ENCODE data around the gene GIPC3.
"Not testable (repeated sequence)": the region's sequence is repeated elsewhere in the genome, so short reads cannot be mapped to it uniquely, and the experiment has no call there.

Gene GIPC3

DNA sequence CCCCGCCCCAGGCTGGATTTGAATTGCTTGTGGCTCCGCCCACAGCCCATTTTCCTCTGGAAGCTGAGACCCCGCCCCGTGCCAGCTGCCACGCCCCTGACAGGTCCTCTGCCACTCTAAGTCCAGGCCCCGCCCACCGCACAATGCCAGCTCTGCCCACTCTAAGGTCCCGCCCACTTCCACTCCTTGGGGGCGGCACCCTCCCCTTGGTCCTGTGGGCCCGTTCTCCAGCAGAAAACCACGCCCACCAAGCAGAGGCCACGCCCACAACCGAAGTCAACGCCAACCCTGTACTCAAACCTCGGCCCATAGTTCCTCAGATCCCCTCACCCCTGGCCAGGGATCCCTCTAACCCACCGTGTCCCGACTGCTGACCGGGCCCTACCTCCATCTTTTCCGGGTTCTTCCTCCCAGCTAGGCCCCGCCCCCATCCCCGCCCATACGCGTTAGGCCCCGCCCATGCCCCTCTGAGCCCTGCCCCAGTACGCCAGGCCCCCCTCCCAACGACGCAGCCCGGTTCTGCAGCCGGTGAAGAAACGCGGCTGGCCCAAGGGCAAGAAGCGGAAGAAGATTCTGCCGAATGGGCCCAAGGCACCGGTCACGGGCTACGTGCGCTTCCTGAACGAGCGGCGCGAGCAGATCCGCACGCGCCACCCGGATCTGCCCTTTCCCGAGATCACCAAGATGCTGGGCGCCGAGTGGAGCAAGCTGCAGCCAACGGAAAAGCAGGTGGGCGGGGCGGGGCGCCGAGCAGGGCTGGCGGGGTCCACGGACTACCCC, 11.2 kb upstream of the GIPC3 start:
- H3K4me3 ChIP-seq (ENCODE audit: low read length) = peak overlapping the region; percentile 86
- peak; percentile 92 for DNase-seq (ENCODE audit: low read depth, low spot score)

DNA sequence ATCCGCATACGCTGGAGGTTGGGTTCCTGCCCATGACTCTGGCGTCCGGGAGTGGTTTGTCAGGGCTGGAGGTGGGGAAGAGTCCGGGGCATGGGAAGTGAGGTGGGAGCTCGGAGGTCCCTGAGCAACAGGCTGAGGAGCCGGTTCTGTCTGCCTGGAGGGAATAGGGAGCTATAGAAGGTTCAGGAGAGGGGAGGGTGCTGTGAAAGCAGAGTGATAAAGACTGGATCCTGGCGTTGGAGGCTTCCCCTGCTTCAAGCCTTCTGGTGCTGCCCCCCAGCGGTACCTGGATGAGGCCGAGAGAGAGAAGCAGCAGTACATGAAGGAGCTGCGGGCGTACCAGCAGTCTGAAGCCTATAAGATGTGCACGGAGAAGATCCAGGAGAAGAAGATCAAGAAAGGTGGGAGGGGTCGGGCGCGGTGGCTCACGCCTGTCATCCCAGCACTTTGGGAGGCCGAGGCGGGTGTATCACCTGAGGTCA, 10.0 kb upstream of the GIPC3 start:
- H3K4me3 ChIP-seq (ENCODE audit: low read length) = no peak overlapping the region
- peak; percentile 44 for DNase-seq (ENCODE audit: low read depth, low spot score)

DNA sequence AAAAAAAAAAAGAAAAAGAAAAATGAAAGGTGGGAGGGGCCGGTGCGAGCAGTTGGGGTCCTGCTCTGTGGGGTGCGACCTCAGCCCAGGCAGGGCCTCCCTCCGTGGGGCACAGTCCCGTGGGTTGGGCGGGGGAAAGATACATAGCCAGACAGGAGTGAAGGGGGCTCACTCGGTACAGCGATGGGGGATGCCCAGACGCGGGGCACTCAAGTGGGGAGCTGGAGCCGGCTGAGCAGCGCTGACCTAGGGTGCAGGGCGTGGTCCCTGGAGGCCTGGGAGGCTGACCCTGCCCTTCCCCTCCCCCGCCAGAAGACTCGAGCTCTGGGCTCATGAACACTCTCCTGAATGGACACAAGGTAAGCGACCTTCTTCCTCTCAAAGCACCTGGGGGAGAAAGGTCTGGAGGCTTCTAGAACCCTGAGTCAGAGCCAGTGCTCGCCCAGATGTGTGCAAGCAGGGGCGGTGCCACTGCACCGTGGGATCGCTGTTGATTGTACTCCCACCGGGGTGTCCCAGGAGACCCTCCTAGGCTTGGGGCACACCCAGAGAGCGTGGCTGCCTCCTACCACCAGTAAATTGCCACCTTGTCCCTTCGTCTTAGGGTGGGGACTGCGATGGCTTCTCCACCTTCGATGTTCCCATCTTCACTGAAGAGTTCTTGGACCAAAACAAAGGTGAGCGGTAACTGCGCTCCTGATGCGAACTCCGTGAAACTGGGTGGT, 9.2 kb upstream of the GIPC3 start:
- DNase-seq (ENCODE audit: low read depth, low spot score) = no peak
- no peak overlapping the region for H3K4me3 ChIP-seq (ENCODE audit: low read length)

DNA sequence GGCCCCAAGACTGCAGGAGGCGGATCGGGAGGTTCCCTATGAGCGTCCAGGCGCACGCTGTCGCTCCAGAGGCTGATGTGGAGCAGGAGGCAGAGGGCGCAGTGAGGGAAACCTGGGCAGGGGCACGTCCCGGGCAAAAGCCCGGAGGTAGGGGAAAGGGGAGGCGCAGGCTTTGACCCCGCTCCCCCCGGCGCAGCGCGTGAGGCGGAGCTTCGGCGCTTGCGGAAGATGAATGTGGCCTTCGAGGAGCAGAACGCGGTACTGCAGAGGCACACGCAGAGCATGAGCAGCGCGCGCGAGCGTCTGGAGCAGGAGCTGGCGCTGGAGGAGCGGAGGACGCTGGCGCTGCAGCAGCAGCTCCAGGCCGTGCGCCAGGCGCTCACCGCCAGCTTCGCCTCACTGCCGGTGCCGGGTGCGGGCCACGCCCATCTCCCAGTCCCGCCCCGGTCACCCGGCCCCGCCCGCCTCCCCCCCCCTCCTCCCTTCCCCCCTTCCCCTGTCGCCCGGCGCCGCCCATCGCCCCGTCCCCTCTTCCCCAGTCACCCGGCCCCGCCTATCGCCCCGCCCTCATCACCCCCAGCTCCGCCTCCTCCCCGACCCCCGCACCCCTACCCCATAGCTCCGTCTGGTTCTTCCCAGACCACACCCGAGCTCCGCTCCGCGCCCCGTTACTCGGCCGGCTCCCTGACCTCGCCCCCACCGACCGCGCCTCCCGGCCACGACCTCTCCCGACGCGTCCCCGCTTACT, 8.4 kb upstream of the GIPC3 start:
- no peak for DNase-seq (ENCODE audit: low read depth, low spot score)
- no peak overlapping the region for H3K4me3 ChIP-seq (ENCODE audit: low read length)

DNA sequence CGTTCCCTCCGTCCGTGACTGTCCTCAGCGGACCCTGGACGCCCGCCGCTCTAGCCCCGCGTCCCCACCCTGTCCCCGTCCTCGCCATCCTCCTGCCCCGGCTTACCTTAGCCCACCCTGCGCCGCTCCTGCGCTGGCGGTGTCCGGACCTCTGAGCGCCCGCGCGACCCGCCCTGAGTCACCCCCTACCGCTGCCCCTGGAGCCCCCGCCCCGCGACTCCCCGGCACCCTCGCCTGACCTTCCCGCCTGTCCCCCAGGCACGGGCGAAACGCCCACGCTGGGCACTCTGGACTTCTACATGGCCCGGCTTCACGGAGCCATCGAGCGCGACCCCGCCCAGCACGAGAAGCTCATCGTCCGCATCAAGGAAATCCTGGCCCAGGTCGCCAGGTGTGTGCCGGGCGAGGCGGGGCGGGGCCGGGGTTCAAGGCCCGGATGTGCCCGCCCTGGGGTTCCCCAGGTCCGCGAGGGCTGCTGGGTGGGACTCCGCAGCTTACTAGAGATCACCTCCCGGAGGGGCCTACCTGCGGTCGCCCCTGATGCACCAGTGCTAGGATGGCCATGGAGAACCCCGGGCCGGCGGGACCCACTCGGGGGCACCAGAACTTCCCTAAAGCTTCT, 7.4 kb upstream of the GIPC3 start:
- H3K4me3 ChIP-seq (ENCODE audit: low read length) = no peak overlapping the region
- DNase-seq (ENCODE audit: low read depth, low spot score) = no peak

- no peak for DNase-seq (ENCODE audit: low read depth, low spot score)
- H3K4me3 ChIP-seq (ENCODE audit: low read length) = no peak overlapping the region
Observed at GRCh38 chr19:3578390-3578789, 6.9 kb upstream of the GIPC3 start.

DNA sequence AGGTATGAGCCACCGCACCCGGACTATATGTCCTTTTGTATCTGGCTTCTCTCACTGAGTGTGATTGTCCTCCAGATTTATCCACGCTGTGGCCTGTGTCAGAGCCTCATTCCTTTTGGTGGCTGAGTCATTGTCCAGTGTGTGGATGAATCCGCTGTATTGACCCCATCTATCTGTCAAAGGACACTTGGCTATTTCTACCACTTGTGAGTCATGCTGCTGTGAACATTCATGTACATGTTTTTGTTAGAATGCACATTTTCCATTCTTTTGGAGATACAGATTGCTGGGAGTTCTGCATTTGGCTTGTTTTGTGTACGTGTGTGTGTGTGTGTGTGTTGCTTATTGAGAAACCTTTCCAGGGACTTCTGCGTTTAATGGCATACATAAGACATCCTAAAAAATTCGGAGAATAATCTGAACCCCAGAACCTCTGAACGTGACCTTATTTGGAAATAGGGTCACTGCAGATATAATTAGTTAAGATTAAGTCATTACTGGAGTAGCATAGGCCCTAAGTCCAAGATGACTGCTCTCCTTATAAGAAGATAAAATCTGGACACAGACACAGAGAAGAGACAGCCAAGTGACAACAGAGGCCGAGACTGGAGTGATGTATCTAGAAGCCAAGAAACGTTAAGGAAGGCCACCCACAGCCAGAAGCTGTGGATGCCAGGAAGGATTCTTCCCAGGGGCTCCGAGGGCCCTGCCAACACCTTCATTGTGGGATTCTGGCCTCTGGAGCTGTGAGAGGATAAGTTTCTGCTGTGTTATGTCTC, 4.9 kb upstream of the GIPC3 start:
- no peak overlapping the region for H3K4me3 ChIP-seq (ENCODE audit: low read length)
- DNase-seq (ENCODE audit: low read depth, low spot score) = no peak

DNA sequence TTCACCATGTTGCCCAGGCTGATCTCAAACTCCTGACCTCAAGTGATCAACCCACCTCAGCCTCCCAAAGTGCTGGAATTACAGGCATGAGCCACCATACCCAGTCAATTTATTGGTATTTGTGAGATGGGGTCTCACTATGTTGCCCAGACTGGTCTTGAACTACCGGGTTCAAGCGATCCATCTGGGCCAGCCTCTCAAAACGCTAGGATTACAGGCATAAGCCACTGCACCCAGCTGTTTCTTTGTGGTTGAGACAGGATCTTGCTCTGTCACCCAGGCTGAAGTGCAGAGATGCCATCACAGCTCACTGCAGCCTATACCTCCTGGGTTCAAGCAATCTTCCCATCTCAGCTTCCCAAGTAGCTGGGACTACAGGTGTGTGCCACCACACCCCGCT, 3.5 kb upstream of the GIPC3 start:
- DNase-seq (ENCODE audit: low read depth, low spot score); H3K4me3 ChIP-seq (ENCODE audit: low read length): not testable (repeated sequence)

DNA sequence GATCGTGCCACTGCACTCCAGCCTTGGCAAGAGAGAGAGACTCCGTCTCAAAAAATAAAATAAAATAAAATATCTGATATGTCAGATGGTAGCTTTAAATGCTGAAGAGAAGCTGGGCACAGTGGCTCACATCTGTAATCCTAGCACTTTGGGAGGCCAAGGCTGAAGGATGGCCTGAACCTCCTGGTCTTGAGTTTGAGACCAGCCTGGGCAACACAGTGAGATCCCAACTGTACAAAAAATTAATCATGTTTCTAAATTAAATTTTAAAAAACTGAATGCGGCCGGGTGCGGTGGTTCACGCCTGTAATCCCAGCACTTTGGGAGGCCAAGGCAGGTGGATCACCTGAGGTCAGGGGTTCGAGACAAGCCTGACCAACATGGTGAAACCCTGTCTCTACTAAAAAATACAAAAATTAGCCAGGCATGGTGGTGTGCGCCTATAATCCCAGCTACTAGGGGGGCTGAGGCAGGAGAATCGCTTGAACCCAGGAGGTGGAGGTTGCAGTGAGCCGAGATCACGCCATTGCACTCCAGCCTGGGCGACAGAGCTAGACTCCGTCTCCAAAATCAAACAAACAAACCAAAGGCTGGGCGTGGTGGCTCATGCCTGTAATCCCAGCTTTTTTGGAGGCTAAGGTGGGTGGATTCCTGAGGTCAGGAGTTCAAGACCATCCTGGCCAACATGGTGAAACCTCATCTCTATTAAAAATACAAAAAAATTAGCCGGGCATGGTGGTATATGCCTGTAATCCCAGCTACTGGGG, 1.1 kb upstream of the GIPC3 start:
- DNase-seq (ENCODE audit: low read depth, low spot score); H3K4me3 ChIP-seq (ENCODE audit: low read length): not testable (repeated sequence)

DNA sequence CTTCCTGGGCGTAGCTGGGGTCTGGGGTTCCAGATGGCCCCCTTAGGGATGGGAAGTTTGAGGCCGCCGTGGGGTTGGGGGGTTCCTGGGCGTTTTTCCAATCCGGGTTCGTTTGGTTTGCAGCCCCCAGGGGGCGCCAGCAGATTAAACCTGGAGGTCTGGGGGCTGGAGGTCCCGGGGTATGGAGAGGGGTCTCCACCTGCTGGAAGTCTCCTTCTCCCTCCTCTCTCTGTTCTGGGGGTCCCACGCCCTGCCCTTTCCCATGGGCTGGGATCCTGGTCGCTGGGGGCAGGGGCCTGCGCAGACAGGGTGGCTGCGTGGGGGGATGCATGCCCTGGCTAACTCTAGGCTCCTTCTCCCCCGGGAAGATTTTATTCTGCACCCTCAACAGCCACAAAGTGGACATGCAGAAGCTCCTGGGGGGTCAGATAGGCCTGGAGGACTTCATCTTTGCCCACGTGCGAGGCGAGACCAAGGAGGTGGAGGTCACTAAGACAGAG, 899 bp downstream of the GIPC3 start:
- DNase-seq (ENCODE audit: low read depth, low spot score) = no peak
- peak overlapping the region; percentile 32 for H3K4me3 ChIP-seq (ENCODE audit: low read length)

GRCh38 chr19:3586707-3587346, 1.5 kb downstream of the GIPC3 start:
- no peak overlapping the region for H3K4me3 ChIP-seq (ENCODE audit: low read length)
- no peak for DNase-seq (ENCODE audit: low read depth, low spot score)

DNA sequence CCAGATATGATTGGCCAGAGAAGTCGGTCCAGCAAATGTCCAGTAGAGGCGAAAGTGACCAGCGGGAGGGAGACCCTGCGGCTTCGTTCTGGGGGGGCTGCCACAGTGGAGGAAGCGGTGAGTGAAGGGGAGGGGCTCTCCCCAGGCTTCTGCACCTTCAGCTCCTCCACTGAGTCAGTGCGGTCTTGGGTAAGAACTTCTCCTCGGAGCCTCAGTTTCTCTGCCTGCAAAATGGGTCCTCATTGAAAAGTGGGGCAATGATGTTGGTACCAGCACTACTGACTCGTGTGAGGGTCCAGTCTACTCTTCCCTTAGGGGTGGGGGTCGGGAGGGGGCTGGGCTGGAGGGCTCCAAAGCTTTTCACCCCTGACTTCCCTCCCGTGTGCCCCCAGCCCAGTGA, 4.2 kb downstream of the GIPC3 start:
- H3K4me3 ChIP-seq (ENCODE audit: low read length) = no peak overlapping the region
- DNase-seq (ENCODE audit: low read depth, low spot score) = no peak

- no peak for DNase-seq (ENCODE audit: low read depth, low spot score)
- H3K4me3 ChIP-seq (ENCODE audit: low read length) = no peak overlapping the region
Observed at GRCh38 chr19:3589949-3590348, 4.7 kb downstream of the GIPC3 start.

- H3K4me3 ChIP-seq (ENCODE audit: low read length) = no peak overlapping the region
- no peak for DNase-seq (ENCODE audit: low read depth, low spot score)
Observed at GRCh38 chr19:3590991-3591659, 5.8 kb downstream of the GIPC3 start.

GRCh38 chr19:3591876-3592613, 6.8 kb downstream of the GIPC3 start:
- no peak overlapping the region for H3K4me3 ChIP-seq (ENCODE audit: low read length)
- no peak for DNase-seq (ENCODE audit: low read depth, low spot score)

GRCh38 chr19:3593156-3593555, 7.9 kb downstream of the GIPC3 start:
- H3K4me3 ChIP-seq (ENCODE audit: low read length) = no peak overlapping the region
- no peak for DNase-seq (ENCODE audit: low read depth, low spot score)
